Measurements from ENCODE around the gene PDCD1.
A peak's percentile ranks its signal among the peaks of the same experiment; 100 is the strongest.
"Not testable (repeated sequence)": the region's sequence is repeated elsewhere in the genome, so short reads cannot be mapped to it uniquely, and the experiment has no call there.

The PDCD1 gene

DNA sequence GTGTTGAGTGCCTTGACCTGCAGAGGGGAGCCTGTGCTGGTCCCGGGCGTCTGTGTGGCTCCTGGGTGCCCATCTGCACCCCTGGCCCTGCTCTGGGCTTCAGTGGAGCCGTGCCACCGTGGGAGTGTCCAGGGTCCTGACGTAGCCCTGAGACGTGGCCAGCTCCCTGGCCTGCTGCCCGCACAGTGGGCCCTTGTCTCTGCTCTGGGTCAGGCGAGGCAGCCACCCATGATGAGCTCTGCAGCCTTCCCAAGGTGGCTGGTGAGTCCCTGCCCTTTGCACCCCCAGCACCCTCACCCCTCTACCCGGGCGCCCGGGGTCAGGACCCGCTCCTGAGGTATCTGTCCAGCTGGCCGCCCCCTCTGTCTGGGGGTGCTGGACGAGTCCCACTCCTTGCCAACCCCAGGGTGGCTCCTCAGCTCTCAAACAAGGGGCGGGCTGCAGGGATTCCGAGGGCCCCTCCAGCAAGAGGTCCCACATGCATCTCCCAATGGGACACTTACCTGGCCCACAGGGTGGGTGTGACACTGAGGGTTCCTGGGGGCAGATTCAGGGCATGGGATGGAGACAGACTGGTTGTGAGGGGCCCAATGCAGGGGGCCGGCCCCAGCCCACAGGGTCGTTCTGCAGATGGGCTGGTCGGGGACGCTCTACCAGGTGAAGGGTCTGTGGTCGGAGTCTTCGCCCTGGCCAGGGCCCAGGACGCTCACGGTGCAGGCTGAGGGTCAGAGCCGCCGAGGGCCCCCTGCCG, 47.3 kb downstream of the PDCD1 start:
- DNase-seq = no peak

DNA sequence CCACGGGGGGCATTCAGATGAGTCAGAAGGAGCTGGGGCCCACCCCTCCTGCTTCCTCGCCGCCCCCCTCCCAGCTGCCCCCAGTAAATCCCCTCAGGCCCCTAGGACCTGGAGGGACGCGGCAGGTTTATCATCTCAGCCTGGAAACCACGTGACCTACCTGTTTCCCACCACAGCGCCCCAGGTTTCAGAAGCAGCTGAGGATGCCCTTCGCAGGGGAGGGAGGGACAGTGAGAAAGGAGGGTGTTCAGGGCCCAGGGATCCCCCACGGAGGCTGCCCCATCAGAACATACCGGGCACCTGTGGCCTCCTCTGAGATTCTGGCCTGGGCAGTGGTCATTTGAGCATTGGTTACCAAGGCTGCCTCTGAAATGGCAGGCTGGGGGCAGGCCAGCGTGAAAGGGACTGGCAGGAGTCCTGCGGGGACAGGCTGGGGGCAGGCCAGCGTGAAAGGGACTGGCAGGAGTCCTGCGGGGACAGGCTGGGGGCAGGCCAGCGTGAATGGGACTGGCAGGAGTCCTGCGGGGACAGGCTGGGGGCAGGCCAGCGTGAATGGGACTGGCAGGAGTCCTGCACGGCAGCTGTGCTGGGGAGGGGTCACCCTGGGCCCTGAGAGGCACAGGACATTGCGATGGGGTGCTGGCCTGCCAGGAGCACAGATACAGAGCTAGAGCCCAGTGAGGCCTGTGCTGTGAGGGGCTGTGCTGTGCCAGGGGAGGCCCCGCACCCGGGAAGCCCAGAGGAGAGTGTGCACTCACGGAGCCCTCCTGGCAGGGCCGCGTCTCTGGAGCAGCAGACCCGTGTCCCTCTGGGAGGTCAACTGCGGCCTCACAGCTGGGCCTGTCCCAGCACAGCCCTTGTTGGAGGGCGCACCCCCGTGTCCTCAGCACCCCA, 48.1 kb downstream of the PDCD1 start:
- DNase-seq = no peak

DNA sequence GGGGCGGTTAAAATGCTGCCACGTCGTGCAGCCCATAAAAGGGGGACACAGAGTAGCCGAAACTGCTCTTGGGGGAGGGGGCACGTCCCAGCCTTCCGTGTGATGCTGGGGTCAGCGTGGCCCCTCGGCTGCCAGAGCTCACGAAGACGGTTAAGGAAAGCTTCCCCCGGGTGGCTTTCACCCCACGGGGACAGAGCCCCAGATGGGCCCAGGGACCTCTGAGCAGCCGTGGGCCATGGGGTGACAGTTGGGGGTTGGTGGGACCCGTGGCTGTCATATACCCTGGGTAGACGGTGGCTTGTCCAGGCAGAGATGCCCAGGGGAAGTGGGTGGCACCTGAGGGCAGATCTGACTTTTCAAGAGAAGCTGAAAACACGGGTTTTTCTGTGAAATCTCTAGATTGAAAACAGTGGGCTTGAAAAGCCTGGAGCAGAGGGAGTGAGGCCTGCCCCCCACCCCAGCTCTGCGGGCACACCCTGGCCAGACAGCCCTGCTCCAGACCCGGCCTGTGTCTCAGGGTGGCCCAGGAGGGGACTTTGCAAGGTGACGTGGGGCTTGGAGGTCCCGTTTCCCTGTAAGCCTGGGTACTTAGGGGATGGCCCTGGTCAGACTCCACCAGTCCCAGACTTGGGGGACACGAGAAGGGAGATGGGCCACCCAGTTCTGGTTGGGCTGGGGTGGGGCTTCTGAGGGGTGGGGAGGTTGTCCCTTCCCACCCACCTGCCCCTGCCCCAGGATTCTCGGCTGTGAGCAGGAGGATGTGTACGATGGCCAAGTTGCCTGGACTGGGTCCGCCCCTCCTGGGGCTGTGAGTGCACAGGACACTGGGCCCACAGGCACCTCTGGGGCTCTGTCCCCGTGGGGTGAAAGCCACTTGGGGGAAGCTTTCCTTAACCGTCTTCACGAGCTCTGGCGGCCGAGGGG, 49.0 kb downstream of the PDCD1 start:
- no peak for DNase-seq

DNA sequence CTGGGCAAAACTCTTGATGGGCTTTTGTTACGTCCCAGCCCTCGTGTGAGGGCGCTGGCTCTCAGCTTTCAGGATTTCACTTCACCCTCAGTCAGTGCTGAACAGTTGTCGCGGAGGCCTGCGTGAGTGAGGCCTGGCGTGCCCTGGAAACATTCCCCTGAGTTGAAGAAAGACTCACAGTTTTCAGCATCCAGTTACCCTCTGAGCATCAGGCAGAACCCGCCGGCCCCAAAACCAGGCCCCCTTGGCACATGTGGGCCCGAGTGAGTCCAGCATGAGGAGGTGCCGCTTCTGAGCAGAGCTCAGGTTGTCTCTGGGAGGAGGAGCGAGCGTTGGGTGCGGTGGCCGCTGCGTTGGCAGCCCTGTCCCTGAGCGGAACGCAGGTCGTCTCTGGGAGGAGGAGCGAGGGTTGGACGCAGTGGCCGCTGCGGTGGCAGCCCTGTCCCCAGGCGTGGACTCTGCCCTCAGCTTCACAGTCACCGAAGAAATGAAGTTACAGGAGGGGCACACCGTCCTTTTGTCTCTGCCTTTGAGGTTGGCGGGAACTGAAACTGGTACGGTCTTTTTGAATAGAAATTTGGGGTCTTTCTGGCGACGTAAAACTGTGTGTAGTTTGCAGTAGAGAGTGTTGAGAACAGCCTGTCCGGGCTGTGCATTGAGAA, 49.8 kb downstream of the PDCD1 start, which contains the start of gene NEU4:
TSS of gene NEU4 (plus strand) at position 473 of the 662 bp plus-strand sequence. CDS start 5,292 bp downstream, outside the sequence.
- DNase-seq = no peak

DNA sequence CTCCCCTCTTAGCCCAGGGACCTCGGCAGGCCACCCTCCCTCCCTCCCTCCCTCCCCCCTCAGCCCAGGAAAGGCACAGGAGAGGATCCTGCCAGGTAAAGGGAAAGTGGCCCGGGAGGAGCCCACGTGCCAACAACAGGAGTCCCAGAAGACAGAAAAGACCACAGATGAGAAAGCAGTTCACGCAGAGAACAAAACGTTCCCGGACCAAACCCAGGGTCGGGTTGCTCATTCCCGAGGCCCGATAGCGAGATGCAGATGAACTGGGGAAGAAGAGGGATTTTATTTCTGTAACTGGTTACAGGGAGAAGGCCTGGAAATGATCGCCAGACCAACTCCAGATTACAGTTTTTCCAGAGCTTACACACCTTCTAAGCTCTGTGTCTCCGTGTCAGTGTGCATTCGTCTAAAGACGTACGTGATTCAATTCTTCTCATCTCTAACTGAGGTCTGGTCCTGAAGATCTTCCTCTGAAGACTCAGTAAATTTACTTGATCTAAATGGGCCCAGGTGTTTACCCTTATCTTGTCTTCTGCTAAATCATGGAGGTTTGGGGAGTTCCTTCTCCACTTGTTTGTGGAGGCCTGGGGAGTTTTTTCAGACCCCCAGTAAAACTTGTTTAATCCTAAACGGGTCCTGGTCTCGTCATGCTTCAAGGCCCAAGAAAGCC, 50.5 kb downstream of the PDCD1 start:
- no peak for DNase-seq

DNA sequence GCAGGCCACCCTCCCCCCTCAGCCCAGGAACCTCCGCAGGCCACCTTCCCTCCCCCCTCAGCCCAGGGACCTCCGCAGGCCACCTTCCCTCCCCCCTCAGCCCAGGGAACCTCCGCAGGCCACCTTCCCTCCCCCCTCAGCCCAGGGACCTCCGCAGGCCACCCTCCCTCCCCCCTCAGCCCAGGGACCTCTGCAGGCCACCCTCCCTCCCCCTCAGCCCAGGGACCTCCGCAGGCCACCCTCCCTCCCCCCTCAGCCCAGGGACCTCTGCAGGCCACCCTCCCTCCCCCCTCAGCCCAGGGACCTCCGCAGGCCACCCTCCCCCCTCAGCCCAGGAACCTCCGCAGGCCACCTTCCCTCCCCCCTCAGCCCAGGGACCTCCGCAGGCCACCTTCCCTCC, 52.5 kb downstream of the PDCD1 start:
- DNase-seq = not testable (repeated sequence)

DNA sequence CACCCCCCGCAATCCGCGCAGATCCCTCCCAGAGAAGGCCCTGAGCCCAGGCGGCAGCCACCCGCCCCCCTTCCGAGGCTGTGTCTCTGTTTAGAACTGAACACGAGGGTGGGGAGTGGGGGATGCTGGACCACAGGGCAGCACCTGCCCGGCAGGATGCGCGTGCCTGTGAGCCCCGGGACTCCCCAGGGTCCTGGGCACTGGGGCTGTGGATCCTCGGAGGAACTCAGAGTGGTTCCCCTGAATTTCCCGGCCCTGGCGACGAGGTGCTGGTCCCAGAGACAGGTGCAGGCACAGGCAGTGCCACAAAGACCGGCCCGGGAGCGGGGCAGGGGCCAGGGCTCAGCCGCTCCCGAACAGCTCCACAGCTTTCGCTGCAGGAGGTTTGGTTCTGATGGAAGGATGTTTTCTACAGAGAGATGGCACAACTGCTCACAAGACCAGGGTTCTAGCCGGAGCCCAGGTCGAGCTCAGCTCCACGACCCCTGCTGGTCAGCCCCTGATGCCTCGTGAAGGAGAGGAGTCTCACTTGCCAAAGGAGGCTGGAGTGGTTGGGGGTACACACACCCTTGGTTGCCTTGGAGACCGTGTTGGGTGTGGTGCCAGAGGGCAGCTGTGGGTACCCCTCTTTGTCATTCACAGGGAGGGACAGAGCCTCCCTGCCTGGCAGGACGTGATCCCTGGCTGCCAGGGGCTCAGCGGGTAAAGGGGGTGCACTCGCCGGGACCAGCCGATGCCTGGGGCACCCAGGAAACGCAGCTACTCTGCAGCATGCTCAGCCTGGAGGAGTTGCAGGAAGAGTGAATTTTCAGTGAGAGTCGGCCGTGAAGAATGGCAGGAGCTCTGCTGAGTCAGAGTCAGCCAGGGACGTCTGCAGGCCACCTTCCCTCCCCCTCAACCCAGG, 54.1 kb downstream of the PDCD1 start:
- DNase-seq = peak; percentile 17

DNA sequence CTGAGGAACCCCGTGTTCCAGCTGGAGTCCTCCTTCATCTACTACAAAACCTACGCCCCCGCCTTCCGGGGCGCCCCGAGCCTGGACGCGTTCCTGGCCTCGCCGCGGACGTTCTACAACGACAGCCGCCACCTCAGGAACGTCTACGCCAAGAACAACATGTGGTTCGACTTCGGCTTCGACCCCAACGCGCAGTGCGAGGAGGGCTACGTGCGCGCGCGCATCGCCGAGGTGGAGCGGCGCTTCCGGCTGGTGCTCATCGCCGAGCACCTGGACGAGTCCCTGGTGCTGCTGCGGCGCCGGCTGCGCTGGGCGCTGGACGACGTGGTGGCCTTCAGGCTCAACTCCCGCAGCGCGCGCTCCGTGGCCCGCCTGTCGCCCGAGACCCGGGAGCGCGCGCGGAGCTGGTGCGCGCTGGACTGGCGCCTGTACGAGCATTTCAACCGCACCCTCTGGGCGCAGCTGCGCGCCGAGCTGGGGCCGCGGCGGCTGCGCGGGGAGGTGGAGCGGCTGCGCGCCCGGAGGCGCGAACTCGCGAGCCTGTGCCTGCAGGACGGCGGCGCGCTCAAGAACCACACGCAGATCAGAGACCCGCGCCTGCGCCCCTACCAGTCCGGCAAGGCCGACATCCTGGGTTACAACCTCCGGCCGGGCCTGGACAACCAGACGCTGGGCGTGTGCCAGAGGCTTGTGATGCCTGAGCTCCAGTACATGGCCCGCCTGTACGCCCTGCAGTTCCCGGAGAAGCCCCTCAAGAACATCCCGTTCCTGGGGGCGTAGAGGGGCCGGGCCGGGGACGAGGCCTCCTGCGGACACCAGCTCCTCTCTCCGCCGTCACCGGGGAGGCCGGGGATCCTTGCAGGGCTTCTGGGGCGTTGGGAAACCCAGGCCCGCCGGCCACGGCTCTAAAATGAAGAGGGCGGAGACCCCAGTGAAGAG, 55.0 kb downstream of the PDCD1 start:
- DNase-seq = peak; percentile 80

DNA sequence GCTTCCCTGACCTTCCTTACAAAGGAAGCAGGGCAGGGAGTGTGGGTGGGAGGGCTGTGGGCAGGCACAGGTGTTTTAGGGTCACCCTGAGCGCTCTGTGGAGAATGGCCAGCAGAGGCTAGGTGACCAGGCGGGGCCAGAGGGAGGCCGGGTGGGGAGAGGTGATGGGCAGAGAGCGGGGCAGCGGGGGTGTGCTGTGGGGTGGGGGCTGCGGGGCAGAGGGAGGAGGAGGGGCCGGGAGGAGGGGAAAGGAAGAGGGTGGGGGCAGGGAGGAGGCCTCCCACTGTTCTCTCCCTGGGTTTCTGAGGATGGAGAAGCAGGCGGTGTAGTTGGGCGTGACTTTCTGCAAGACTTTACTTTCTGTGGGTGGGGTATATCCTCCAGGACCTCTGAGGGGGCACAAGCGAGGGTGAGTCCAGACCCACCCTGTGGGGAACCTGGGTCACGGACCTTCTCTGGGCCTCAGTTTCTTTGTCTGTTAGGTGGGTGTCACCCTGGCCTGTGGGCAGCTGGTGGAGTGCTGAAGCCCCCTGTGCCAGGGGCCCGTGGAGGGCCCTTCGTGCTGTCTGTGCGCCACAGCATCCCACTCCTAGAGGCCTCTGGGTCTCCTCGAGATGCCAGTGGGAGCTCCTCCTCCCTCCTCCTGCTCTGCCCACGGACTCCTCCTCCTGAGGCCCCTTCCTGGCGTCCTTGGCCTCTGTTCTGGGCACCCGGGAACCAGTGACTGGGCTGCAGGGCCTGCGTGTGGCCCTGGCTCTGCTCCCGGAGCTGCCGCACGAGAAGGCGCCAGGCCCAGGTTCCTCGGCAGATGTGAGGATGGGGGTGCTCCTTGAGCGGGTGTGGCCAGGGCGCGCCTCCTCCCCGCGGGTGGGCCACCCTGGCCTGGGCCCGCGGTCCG, 56.0 kb downstream of the PDCD1 start:
- DNase-seq = no peak

DNA sequence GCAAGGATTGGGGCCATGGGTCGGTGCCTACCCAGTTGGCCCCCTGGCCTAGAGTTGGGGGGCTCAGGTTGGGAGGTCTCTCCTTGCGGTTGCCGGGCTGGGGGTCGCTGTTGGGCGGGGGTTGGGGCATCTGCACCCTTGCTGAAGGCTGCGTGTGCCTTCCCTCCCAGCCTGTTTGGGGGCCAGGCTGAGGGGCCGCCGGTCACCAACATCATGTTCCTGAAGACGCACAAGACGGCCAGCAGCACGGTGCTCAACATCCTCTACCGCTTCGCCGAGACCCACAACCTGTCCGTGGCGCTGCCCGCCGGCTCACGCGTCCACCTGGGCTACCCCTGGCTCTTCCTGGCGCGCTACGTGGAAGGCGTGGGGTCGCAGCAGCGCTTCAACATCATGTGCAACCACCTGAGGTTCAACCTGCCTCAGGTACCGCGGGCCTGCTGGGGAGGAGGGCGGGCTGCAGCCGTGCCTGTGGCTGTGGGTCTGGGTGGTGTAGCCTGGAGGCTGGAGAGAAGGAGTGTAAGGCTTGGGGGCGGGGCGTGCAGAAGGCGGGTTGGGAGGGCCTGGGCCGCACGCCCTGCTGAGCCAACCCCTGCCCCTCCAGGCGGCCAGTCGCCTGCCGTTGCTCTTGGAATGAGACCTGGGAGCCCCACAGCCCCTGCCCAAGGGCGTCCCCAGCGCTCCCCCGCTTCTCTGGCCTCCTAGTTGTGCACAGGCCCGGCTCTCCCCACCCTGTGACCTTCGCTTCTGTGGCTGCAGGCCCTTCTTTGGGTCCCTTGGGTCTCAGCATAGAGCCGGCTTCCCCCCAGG, 56.9 kb downstream of the PDCD1 start:
- DNase-seq = peak; percentile 1

DNA sequence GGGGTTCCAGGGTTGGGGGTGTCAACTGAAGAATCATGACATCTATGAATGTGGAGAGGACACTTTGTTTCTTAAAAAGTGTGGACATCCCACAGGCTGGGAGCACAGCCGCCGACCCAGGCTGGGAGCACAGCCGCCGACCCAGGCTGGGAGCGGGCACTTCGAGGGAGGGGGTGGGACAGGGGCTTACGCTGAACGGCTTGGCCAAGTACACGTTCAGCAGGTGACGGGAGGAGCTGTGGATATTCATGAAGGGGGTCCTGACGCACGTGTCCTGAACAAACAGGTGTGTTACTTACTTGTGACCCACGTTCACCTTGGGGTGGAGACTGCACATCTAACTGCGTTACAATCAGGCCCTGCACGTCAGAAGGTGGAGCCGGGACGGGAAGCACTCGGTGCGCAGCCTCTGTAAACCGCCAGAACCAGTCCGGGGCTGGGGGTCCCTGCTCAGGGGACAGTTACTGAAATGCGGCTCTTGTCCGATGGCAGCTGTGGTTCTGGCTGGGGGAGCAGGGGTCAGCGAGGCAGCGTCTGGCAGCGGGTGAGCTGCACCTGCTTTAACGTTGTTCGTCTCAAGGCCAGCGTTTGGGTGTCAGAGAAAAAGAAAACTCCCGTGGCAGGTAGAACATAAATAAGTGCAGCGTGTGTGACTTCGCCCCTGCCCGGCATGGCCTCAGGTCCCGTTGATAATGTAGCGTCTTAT, 58.3 kb downstream of the PDCD1 start:
- not testable (repeated sequence) for DNase-seq

All from NCI-H69 (cell line).